Naive B cell (primary cell): Measurements from ENCODE around the gene SLC4A11. TPM values are rescaled to one million over a fixed set of nuclear protein-coding genes. Genes with fewer than 3 reads are reported as not detected.

Source experiments
- ATAC-seq, 2 donors: fragments of 150-1000 bp; cut with Tn5 transposase; 2 replicates each; pipeline ENCODE4 v1.10.0; 2021; ENCODE audit warnings: low read depth in 2 of 2, mild to moderate bottlenecking in 2 of 2, moderate library complexity in 2 of 2
- DNase-seq: peaks from one replicate; pipeline ENCODE4 v3.0.0; 2022
- H3K27ac Mint-ChIP-seq, 6 donors: one replicate each; pipeline ENCODE4 v1.8.0; 2020 to 2022; ENCODE audit warnings: mild to moderate bottlenecking in 6 of 6, mixed read lengths in 6 of 6, moderate library complexity in 5 of 6, inconsistent platforms in 2 of 6
- H3K27me3 Mint-ChIP-seq, 3 donors: one replicate each; pipeline ENCODE4 v1.8.0; 2021 to 2022; ENCODE audit warnings: mixed read lengths in 3 of 3, mild to moderate bottlenecking in 1 of 3
- H3K36me3 Mint-ChIP-seq, 2 donors: one replicate each; pipeline ENCODE4 v1.8.0; 2020 to 2022; ENCODE audit warnings: mixed read lengths in 2 of 2, inconsistent platforms in 1 of 2, mild to moderate bottlenecking in 1 of 2
- H3K4me1 Mint-ChIP-seq, 3 donors: one replicate each; pipeline ENCODE4 v1.8.0; 2020 to 2022; ENCODE audit warnings: mixed read lengths in 3 of 3, inconsistent platforms in 1 of 3, mild to moderate bottlenecking in 1 of 3, moderate library complexity in 1 of 3
- H3K4me3 Mint-ChIP-seq, 8 donors: one replicate each; pipeline ENCODE4 v1.8.0; 2020 to 2022; ENCODE audit warnings: mild to moderate bottlenecking in 8 of 8, mixed read lengths in 8 of 8, moderate library complexity in 8 of 8, inconsistent platforms in 2 of 8
- H3K9me3 Mint-ChIP-seq, 7 donors: one replicate each; pipeline ENCODE4 v1.8.0; 2020 to 2022; ENCODE audit warnings: mixed read lengths in 7 of 7, mild to moderate bottlenecking in 5 of 7, inconsistent platforms in 2 of 7, moderate library complexity in 1 of 7
- polyA plus RNA-seq, 6 donors: library from polyadenylated mRNA; unstranded; fragments of 300-500 nt; fragmentation: Illumina TruSeq; gene quantifications; one replicate each; pipeline ENCODE4 v1.2.3, GENCODE V29; 2021; ENCODE audit warnings: low read depth in 6 of 6

The SLC4A11 gene
- polyA plus RNA-seq, 6 donors from 2014 or later = 0.17 TPM; not detected in 5

GRCh38 chr20:3262566-3262965 lies 23.6 kb upstream of the SLC4A11 start:
- no peak overlapping the region for H3K4me3 Mint-ChIP-seq
- H3K9me3 Mint-ChIP-seq = no peaks in the 10 kb centered on the region
- DNase-seq (no peak), ATAC-seq (no peak)
- H3K36me3 Mint-ChIP-seq = peaks cover 0 to 38% of the 10 kb centered on the region in 2 donors
- H3K4me1 Mint-ChIP-seq = no peaks in the 10 kb centered on the region
- H3K27me3 Mint-ChIP-seq = no peaks in the 10 kb centered on the region
- H3K27ac Mint-ChIP-seq = no peak overlapping the region

DNA sequence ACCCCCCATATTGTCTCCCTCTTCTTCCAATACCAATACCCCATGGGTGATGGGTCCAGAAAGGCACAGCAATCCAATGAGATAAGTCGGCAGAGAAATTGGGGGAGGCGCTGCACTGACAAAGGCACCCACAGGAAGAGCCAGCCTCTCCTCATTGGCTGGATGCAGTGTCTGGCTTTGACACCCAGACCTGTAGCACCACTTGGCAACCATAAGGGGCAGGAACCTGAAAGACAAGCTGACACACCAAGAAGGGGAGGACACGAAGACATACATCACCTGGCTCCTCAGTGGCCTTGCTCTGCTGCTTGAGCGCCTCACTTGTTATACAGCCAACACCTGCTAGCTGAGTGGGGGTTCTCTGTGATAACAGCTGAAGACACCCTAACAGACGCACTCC lies 19.4 kb upstream of the SLC4A11 start:
- Mint-ChIP-seq H3K4me3 (no peak overlapping the region), H3K9me3 (no peaks in the 10 kb centered on the region), H3K4me1 (no peaks in the 10 kb centered on the region), H3K36me3 (peaks cover 25 to 35% of the 10 kb centered on the region in 2 donors), H3K27me3 (no peaks in the 10 kb centered on the region), H3K27ac (peak overlapping the region in 1 of 6 donors; percentile 65)
- ATAC-seq (no peak), DNase-seq (no peak)

- Mint-ChIP-seq H3K9me3 (no peaks in the 10 kb centered on the region), H3K4me3 (no peak overlapping the region), H3K27ac (no peak overlapping the region), H3K27me3 (no peaks in the 10 kb centered on the region), H3K36me3 (peaks cover 25% of the 10 kb centered on the region in 2 donors), H3K4me1 (no peaks in the 10 kb centered on the region)
- DNase-seq (no peak), ATAC-seq (no peak)
Observed at GRCh38 chr20:3255728-3256127, 16.7 kb upstream of the SLC4A11 start.

DNA sequence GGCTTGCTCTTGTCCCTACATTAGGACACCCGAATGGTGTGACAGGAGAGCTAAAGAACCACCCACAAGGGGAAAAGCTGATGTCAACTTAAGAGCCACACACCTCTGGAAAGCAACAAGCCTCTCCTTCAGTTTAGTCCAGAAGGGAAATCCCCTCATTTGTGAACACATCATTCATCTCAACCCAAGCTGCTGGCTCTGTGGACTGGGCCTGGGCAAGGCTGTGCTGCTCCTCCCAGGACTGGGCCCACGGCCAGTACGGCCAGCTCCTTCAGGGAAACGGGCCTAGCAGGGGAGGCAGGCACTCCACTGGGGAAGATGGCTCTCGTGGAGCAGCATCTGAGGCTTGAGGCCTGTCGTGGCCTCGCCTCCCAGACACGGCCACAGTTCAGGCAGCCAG lies 12.8 kb upstream of the SLC4A11 start:
- H3K4me3 Mint-ChIP-seq = no peak overlapping the region
- no peak overlapping the region for H3K27ac Mint-ChIP-seq
- no peaks in the 10 kb centered on the region for H3K9me3 Mint-ChIP-seq
- peaks cover 13 to 25% of the 10 kb centered on the region in 2 donors for H3K36me3 Mint-ChIP-seq
- ATAC-seq = no peak
- H3K4me1 Mint-ChIP-seq = peaks cover 3 to 11% (median 6%) of the 10 kb centered on the region in 3 donors
- peaks cover 9 to 28% (median 10%) of the 10 kb centered on the region in 3 donors for H3K27me3 Mint-ChIP-seq
- DNase-seq = no peak

DNA sequence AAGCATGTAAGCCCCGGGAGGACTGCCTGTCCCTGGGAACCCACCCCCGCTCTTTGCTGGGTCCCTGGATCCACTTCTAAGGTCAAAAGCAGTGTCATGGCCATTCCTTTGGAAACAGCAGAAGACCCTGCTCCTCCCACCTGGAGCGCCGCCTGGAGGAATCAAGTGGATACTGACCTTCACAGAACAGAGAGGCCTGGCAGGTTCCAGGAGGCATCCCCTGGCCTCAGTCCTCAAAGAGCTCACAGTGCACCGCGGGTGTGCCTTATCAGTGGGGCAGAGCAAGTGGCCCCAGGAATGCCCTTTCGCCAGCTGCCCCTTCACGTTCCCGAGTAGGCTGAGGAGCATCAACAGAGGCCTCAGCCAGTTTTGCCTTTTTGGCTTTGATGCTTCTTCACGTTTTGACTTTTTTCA lies 11.1 kb upstream of the SLC4A11 start:
- no peak for DNase-seq
- Mint-ChIP-seq H3K4me1 (peaks cover 3 to 11% (median 6%) of the 10 kb centered on the region in 3 donors), H3K27ac (peak overlapping the region in 1 of 6 donors; percentile 54), H3K36me3 (peaks cover 9% of the 10 kb centered on the region in 2 donors), H3K27me3 (peaks cover 14 to 35% (median 15%) of the 10 kb centered on the region in 3 donors), H3K4me3 (no peak overlapping the region), H3K9me3 (no peaks in the 10 kb centered on the region)
- no peak for ATAC-seq

GRCh38 chr20:3248993-3249347 lies 10.0 kb upstream of the SLC4A11 start:
- peaks cover 0 to 5% of the 10 kb centered on the region in 2 donors for H3K36me3 Mint-ChIP-seq
- H3K9me3 Mint-ChIP-seq = no peaks in the 10 kb centered on the region
- peak in 1 of 2 donors; percentile 27 for ATAC-seq
- H3K4me3 Mint-ChIP-seq = peak overlapping the region in 6 of 8 donors; percentile 43 to 60 (median 54)
- no peak overlapping the region for H3K27ac Mint-ChIP-seq
- peaks cover 3 to 11% (median 6%) of the 10 kb centered on the region in 3 donors for H3K4me1 Mint-ChIP-seq
- peaks cover 23 to 46% (median 23%) of the 10 kb centered on the region in 3 donors for H3K27me3 Mint-ChIP-seq
- no peak for DNase-seq

GRCh38 chr20:3248167-3248992 lies 9.4 kb upstream of the SLC4A11 start:
- peaks cover 23 to 52% (median 28%) of the 10 kb centered on the region in 3 donors for H3K27me3 Mint-ChIP-seq
- H3K4me3 Mint-ChIP-seq = peak overlapping the region in 6 of 8 donors; percentile 43 to 60 (median 54)
- peak; percentile 65 for ATAC-seq
- no peak for DNase-seq
- H3K36me3 Mint-ChIP-seq = peaks cover 0 to 5% of the 10 kb centered on the region in 2 donors
- H3K9me3 Mint-ChIP-seq = no peaks in the 10 kb centered on the region
- H3K4me1 Mint-ChIP-seq = peaks cover 3 to 11% (median 6%) of the 10 kb centered on the region in 3 donors
- no peak overlapping the region for H3K27ac Mint-ChIP-seq

DNA sequence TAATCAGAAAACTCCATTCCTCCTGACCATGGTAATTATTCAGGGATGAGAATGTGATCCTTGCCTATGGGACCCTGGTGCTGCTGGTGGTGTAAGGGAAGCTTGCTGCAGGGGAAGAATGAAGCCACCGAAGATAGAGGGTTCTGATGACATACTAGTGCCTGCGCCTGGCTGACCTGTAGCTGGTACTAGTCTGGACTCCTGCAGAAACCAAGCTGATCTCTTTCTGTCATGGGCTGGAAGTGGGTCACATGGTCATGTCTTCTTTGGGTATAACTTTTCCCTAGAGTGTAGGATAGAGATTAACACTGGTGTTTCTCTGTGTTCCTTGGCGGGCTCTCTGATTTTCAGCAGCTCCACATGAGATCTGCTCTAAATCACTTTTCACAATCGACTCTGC lies 8.6 kb upstream of the SLC4A11 start:
- Mint-ChIP-seq H3K27me3 (peaks cover 23 to 53% (median 29%) of the 10 kb centered on the region in 3 donors), H3K4me1 (peaks cover 3 to 11% (median 6%) of the 10 kb centered on the region in 3 donors), H3K9me3 (no peaks in the 10 kb centered on the region), H3K27ac (no peak overlapping the region), H3K4me3 (peak overlapping the region in 1 of 8 donors; percentile 45), H3K36me3 (peaks cover 0 to 5% of the 10 kb centered on the region in 2 donors)
- ATAC-seq (no peak), DNase-seq (no peak)

- no peaks in the 10 kb centered on the region for H3K9me3 Mint-ChIP-seq
- H3K4me1 Mint-ChIP-seq = peaks cover 3 to 11% (median 6%) of the 10 kb centered on the region in 3 donors
- DNase-seq (no peak), ATAC-seq (no peak)
- H3K27ac Mint-ChIP-seq = no peak overlapping the region
- H3K36me3 Mint-ChIP-seq = no peaks in the 10 kb centered on the region
- peaks cover 29 to 62% (median 39%) of the 10 kb centered on the region in 3 donors for H3K27me3 Mint-ChIP-seq
- no peak overlapping the region for H3K4me3 Mint-ChIP-seq
Observed at GRCh38 chr20:3246682-3247081, 7.7 kb upstream of the SLC4A11 start.

- DNase-seq (no peak), ATAC-seq (no peak)
- peak overlapping the region in 1 of 8 donors; percentile 4 for H3K4me3 Mint-ChIP-seq
- no peaks in the 10 kb centered on the region for H3K36me3 Mint-ChIP-seq
- no peaks in the 10 kb centered on the region for H3K9me3 Mint-ChIP-seq
- peaks cover 35 to 71% (median 48%) of the 10 kb centered on the region in 3 donors for H3K27me3 Mint-ChIP-seq
- H3K4me1 Mint-ChIP-seq = peaks cover 7 to 11% (median 11%) of the 10 kb centered on the region in 3 donors
- H3K27ac Mint-ChIP-seq = peak overlapping the region in 1 of 6 donors; percentile 26
Observed at GRCh38 chr20:3245711-3246110, 6.7 kb upstream of the SLC4A11 start.

DNA sequence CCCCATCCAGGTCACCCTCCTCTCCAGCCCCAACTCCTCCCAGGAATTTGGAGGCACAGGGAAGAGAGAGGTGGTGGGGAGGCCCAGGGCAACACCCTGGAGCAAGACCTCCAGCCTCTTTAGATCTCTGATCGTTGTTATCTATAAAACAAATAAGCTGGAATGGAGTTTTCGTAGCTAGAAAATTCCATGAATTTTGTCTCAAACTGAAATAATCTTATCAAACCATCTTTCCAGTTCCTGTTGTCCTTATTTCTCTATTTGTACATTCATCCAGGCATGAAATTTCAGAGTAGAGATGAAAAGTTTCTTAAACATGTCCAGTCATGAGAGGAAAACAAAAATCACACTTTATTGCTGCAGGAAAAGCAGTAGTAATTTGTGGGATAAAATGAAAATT lies 6.2 kb upstream of the SLC4A11 start:
- H3K27me3 Mint-ChIP-seq = peaks cover 35 to 71% (median 49%) of the 10 kb centered on the region in 3 donors

GRCh38 chr20:3244613-3245012 lies 5.6 kb upstream of the SLC4A11 start:
- Mint-ChIP-seq H3K9me3 (no peaks in the 10 kb centered on the region), H3K4me1 (peaks cover 12 to 18% (median 12%) of the 10 kb centered on the region in 3 donors), H3K4me3 (no peak overlapping the region), H3K36me3 (no peaks in the 10 kb centered on the region), H3K27me3 (peaks cover 35 to 71% (median 49%) of the 10 kb centered on the region in 3 donors), H3K27ac (no peak overlapping the region)
- ATAC-seq = no peak
- no peak for DNase-seq

More for the DNA sequence above, 6.2 kb upstream of the SLC4A11 start:
- no peak for DNase-seq
- no peak overlapping the region for H3K4me3 Mint-ChIP-seq
- H3K4me1 Mint-ChIP-seq = peaks cover 7 to 13% (median 8%) of the 10 kb centered on the region in 3 donors
- no peak for ATAC-seq
- no peaks in the 10 kb centered on the region for H3K36me3 Mint-ChIP-seq
- H3K9me3 Mint-ChIP-seq = no peaks in the 10 kb centered on the region
- peak overlapping the region in 1 of 6 donors; percentile 38 for H3K27ac Mint-ChIP-seq

- Mint-ChIP-seq H3K4me1 (peaks cover 13 to 18% (median 14%) of the 10 kb centered on the region in 3 donors), H3K9me3 (no peaks in the 10 kb centered on the region), H3K27me3 (peaks cover 37 to 70% (median 52%) of the 10 kb centered on the region in 3 donors), H3K4me3 (peak overlapping the region in 1 of 8 donors; percentile 10), H3K27ac (peak overlapping the region in 2 of 6 donors; percentile 57 to 71), H3K36me3 (no peaks in the 10 kb centered on the region)
- DNase-seq (no peak), ATAC-seq (no peak)
Observed at GRCh38 chr20:3243718-3244358, 4.8 kb upstream of the SLC4A11 start.
